ENCODE data around the gene SULT1E1.

- TF ChIP-seq POLR2A (IDR thresholded peaks at IDR 0.05) (no peak), CTCF (IDR thresholded peaks at IDR 0.05) (no peak)
These were observed 60.6 kb downstream of the SULT1E1 start for GRCh38 chr4:69799337-69799736.

Data from adrenal gland (tissue), 5 donors.